SU-DHL-6 (cell line): ENCODE results near the gene INPP5A.

ENCODE experiments used
- H2AFZ ChIP-seq: fragments of 200-600 bp; sonication (generic); 2 replicates; pipeline ENCODE4 v1.6.1; 2014; ENCODE audit warnings: low read depth, mild to moderate bottlenecking, moderate library complexity, mixed read lengths, antibody characterized with exemption, low read length; ENCODE audit not compliant: severe bottlenecking
- H3F3A ChIP-seq: fragments of 200-600 bp; shearing (Covaris generic); 2 replicates; pipeline ENCODE4 v1.6.0; 2016; ENCODE audit warnings: antibody characterized with exemption, mild to moderate bottlenecking; ENCODE audit not compliant: insufficient read depth
- H3K27ac ChIP-seq: fragments of 200-600 bp; sonication (generic); 2 replicates; pipeline ENCODE4 v1.5.1; 2016; ENCODE audit warnings: low read depth, mild to moderate bottlenecking, low read length, moderate library complexity, mixed read lengths
- H3K27me3 ChIP-seq: fragments of 200-600 bp; sonication (generic), shearing (Covaris generic); 2 replicates; pipeline ENCODE4 v1.6.0; 2014; ENCODE audit warnings: mild to moderate bottlenecking, low read length
- H3K36me3 ChIP-seq: fragments of 200-600 bp; sonication (generic); 2 replicates; pipeline ENCODE4 v1.6.1; 2014; ENCODE audit warnings: mild to moderate bottlenecking, low read length, mixed read lengths
- H3K4me2 ChIP-seq: fragments of 300-600, 200-600 bp; shearing (Covaris generic), sonication (generic); 2 replicates; pipeline ENCODE4 v1.6.0; 2014; ENCODE audit warnings: low read length, low read depth, mild to moderate bottlenecking; ENCODE audit not compliant: poor library complexity, severe bottlenecking
- H3K4me3 ChIP-seq: fragments of 200-600 bp; sonication (generic); 2 replicates; pipeline ENCODE4 v1.5.1; 2014; ENCODE audit warnings: antibody characterized with exemption, low read length, mild to moderate bottlenecking, mixed read lengths; ENCODE audit not compliant: insufficient read depth, poor library complexity, severe bottlenecking
- H3K79me2 ChIP-seq: fragments of 200-600 bp; sonication (generic); 2 replicates; pipeline ENCODE4 v1.6.1; 2014; ENCODE audit warnings: mild to moderate bottlenecking, low read length, moderate library complexity; ENCODE audit not compliant: insufficient read depth
- H3K9ac ChIP-seq: fragments of 200-600 bp; sonication (generic); 2 replicates; pipeline ENCODE4 v1.7.0; 2014; ENCODE audit warnings: mild to moderate bottlenecking, low read length
- H3K9me2 ChIP-seq: fragments of 200-600 bp; sonication (generic); replicated peaks from 2 replicates; pipeline ENCODE4 v1.6.1; 2014; ENCODE audit warnings: low read length; ENCODE audit not compliant: insufficient read depth
- H3K9me3 ChIP-seq: fragments of 200-600 bp; sonication (generic); 2 replicates; pipeline ENCODE4 v1.6.1; 2014; ENCODE audit warnings: low read length, mixed read lengths; ENCODE audit not compliant: insufficient read depth
- H4K20me1 ChIP-seq: fragments of 200-600 bp; sonication (generic); 2 replicates; pipeline ENCODE4 v1.6.1; 2014; ENCODE audit warnings: low read depth, mild to moderate bottlenecking, antibody characterized with exemption, low read length, moderate library complexity, mixed read lengths
- CTCF ChIP-seq: fragments of 200-600 bp; sonication (generic); IDR thresholded peaks from one replicate; pipeline ENCODE4 v1.5.1; 2017; ENCODE audit warnings: antibody characterized with exemption, mild to moderate bottlenecking, low read length, moderate library complexity; ENCODE audit not compliant: insufficient read depth, poor library complexity, severe bottlenecking
- EZH2phosphoT487 ChIP-seq: fragments of 200-600 bp; sonication (generic), shearing (Covaris generic); conservative IDR thresholded peaks from 2 replicates; pipeline ENCODE4 v1.6.1; 2018; ENCODE audit warnings: mild to moderate bottlenecking, antibody characterized with exemption, low read length, moderate library complexity, mixed read lengths

INPP5A gene

GRCh38 chr10:132739225-132739613 lies 201.6 kb downstream of the INPP5A start:
- H3K27ac ChIP-seq: no peak overlapping the region
- H3K27me3 ChIP-seq: no peaks in the 10 kb centered on the region
- H4K20me1 ChIP-seq: no peaks in the 10 kb centered on the region
- H3K79me2 ChIP-seq: no peaks in the 10 kb centered on the region
- H2AFZ ChIP-seq: no peak overlapping the region
- no peak overlapping the region for H3K4me3 ChIP-seq
- TF ChIP-seq CTCF: no peak
- no peak for TF ChIP-seq EZH2phosphoT487
- no peak overlapping the region for H3K9ac ChIP-seq
- no peaks in the 10 kb centered on the region for H3K36me3 ChIP-seq
- H3K9me3 ChIP-seq: no peaks in the 10 kb centered on the region
- H3K9me2 ChIP-seq: no peaks in the 10 kb centered on the region
- no peaks in the 10 kb centered on the region for H3F3A ChIP-seq
- no peak overlapping the region for H3K4me2 ChIP-seq

GRCh38 chr10:132740588-132740987 lies 203.0 kb downstream of the INPP5A start:
- H4K20me1 ChIP-seq: no peaks in the 10 kb centered on the region
- H3K36me3 ChIP-seq: no peaks in the 10 kb centered on the region
- no peaks in the 10 kb centered on the region for H3K79me2 ChIP-seq
- H3K27ac ChIP-seq: no peak overlapping the region
- no peaks in the 10 kb centered on the region for H3K27me3 ChIP-seq
- TF ChIP-seq CTCF (no peak), EZH2phosphoT487 (no peak)
- no peaks in the 10 kb centered on the region for H3K9me2 ChIP-seq
- H3K4me2 ChIP-seq: no peak overlapping the region
- no peaks in the 10 kb centered on the region for H3K9me3 ChIP-seq
- no peaks in the 10 kb centered on the region for H3F3A ChIP-seq
- no peak overlapping the region for H2AFZ ChIP-seq
- H3K4me3 ChIP-seq: no peak overlapping the region
- H3K9ac ChIP-seq: no peak overlapping the region

- H3K4me2 ChIP-seq: no peak overlapping the region
- no peaks in the 10 kb centered on the region for H4K20me1 ChIP-seq
- H3K9me3 ChIP-seq: no peaks in the 10 kb centered on the region
- H3K9ac ChIP-seq: no peak overlapping the region
- TF ChIP-seq CTCF: no peak
- no peak for TF ChIP-seq EZH2phosphoT487
- H3F3A ChIP-seq: no peaks in the 10 kb centered on the region
- no peaks in the 10 kb centered on the region for H3K27me3 ChIP-seq
- H3K79me2 ChIP-seq: no peaks in the 10 kb centered on the region
- H3K4me3 ChIP-seq: no peak overlapping the region
- no peaks in the 10 kb centered on the region for H3K9me2 ChIP-seq
- H3K27ac ChIP-seq: no peak overlapping the region
- H2AFZ ChIP-seq: no peak overlapping the region
- no peaks in the 10 kb centered on the region for H3K36me3 ChIP-seq
These were observed 204.7 kb downstream of the INPP5A start for GRCh38 chr10:132742167-132742836.
